Large intestine (tissue), 3 donors: ENCODE measurements around the gene GEMIN7. TPM values are rescaled to one million over a fixed set of nuclear protein-coding genes. Genes with fewer than 3 reads are reported as not detected.

ENCODE experiments used
- DNase-seq, 2 donors: peaks; one replicate each; pipeline versions ENCODE4 v3.0.0 to v3.0.0-alpha.2; 2013
- H3K27ac ChIP-seq: one replicate; pipeline ENCODE4 v1.5.1; 2013; ENCODE audit warnings: low read length
- H3K27me3 ChIP-seq: 2 replicates; pipeline ENCODE4 v1.6.1; 2013; ENCODE audit warnings: low read length; ENCODE audit not compliant: control insufficient read depth, insufficient read depth
- H3K36me3 ChIP-seq: 2 replicates; pipeline ENCODE4 v1.6.1; 2013; ENCODE audit warnings: low read length; ENCODE audit not compliant: control insufficient read depth, insufficient read depth
- H3K4me1 ChIP-seq: one replicate; pipeline ENCODE4 v1.6.1; 2013; ENCODE audit warnings: low read length; ENCODE audit not compliant: control insufficient read depth, insufficient read depth
- H3K4me3 ChIP-seq: one replicate; pipeline ENCODE4 v1.5.1; 2013; ENCODE audit warnings: low read length
- H3K9me3 ChIP-seq: one replicate; pipeline ENCODE4 v1.6.1; 2013; ENCODE audit warnings: mild to moderate bottlenecking, low read depth, low read length, moderate library complexity; ENCODE audit not compliant: control insufficient read depth
- WGBS: methylation state at CpG from one replicate; pipeline ENCODE4 v1.1.5; 2013; ENCODE audit warnings: low lambda C conversion rate; ENCODE audit not compliant: insufficient coverage; 5-methylcytosine and 5-hydroxymethylcytosine counted together
- polyA plus RNA-seq: library from polyadenylated mRNA; unstranded; fragments of 120-200 nt; gene quantifications from one replicate; pipeline ENCODE4 v1.2.1, GENCODE V29; 2013

The GEMIN7 gene
- polyA plus RNA-seq, 1 donor = 23.5 TPM

- H3K4me3 ChIP-seq = no peak overlapping the region
- DNase-seq = no peak
- no peaks in the 10 kb centered on the region for H3K27me3 ChIP-seq
- peaks cover 86% of the 10 kb centered on the region for H3K36me3 ChIP-seq
- H3K9me3 ChIP-seq = no peaks in the 10 kb centered on the region
- H3K4me1 ChIP-seq = no peaks in the 10 kb centered on the region
- WGBS = no CpG with 5 or more reads among the region's 4 CpGs
- no peak overlapping the region for H3K27ac ChIP-seq
These were observed 17.1 kb upstream of the GEMIN7 start for GRCh38 chr19:45061965-45062364.

DNA sequence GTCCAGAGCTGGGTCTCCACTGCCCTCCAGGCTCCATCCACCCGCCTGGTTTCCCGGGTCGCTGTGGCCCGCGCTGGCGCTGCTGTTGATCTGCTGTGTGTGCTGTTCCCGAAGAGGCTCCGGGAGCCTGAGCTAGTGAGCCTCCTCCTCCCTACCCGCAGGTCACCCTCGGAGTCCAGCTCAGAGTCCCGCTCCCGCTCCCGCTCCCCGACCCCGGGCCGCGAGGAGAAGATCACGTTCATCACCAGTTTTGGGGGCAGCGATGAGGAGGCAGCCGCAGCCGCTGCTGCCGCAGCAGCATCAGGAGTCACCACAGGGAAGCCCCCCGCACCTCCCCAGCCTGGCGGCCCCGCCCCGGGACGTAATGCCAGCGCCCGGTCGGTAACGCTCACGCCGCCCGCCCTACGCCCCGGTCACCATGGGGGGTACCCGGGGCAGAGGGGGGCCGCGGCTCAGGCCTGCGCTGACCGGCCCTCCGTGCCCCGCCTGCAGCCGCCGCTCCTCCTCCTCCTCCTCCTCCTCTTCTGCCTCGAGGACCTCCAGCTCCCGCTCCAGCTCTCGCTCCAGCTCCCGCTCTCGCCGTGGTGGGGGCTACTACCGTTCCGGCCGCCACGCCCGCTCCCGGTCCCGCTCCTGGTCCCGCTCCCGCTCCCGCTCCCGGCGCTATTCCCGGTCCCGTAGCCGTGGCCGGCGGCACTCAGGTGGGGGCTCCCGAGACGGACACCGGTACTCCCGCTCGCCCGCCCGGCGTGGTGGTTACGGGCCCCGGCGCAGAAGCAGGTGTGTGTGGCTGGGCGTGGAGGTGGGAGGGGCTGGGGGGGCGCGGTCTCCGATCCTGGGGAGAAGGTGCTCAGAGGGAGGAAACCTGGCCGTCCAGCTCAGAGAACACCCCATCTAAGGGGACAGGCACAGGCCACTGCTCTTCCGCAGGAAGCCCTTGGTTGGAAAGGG is 14.9 kb upstream of the GEMIN7 start:
- Histone ChIP-seq H3K36me3 (peaks cover 83% of the 10 kb centered on the region), H3K27ac (no peak overlapping the region), H3K9me3 (no peaks in the 10 kb centered on the region), H3K4me3 (no peak overlapping the region), H3K4me1 (no peaks in the 10 kb centered on the region), H3K27me3 (no peaks in the 10 kb centered on the region)
- DNase-seq = no peak
- WGBS = 90% methylated on average over 4 of the region's 85 CpGs

DNA sequence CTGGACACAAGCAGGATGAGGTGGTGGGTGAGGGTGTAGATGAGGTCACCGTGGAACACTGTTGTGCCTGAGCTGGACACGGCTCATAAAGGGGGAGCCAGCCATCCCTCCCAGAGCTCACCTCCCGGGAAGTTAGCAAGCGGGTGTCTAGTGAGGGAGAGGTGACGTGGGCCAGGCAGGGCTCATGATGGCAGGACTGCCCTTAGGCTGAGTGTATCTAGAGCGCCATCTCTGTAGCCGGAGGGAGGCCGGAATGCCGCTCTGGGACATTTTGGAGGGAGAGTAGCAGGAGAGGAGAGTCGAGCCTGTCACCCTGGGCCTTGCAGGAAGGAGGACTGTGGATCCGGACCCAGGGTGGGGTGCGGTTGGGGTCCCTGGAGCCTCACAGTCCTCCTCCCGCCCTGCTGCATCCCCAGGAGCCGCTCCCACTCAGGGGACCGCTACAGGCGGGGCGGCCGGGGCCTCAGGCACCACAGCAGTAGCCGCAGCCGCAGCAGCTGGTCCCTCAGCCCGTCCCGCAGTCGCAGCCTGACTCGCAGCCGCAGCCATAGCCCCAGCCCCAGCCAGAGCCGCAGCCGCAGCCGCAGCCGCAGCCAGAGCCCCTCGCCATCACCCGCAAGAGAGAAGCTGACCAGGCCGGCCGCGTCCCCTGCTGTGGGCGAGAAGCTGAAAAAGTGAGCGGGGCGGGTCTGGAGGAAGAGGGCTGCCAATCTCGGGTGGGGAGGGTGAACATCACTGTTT is 12.0 kb upstream of the GEMIN7 start:
- no CpG with 5 or more reads among the region's 38 CpGs for WGBS
- Histone ChIP-seq H3K9me3 (no peaks in the 10 kb centered on the region), H3K27me3 (no peaks in the 10 kb centered on the region), H3K4me3 (no peak overlapping the region), H3K4me1 (peaks cover 4% of the 10 kb centered on the region), H3K27ac (no peak overlapping the region), H3K36me3 (peaks cover 81% of the 10 kb centered on the region)
- DNase-seq = no peak

DNA sequence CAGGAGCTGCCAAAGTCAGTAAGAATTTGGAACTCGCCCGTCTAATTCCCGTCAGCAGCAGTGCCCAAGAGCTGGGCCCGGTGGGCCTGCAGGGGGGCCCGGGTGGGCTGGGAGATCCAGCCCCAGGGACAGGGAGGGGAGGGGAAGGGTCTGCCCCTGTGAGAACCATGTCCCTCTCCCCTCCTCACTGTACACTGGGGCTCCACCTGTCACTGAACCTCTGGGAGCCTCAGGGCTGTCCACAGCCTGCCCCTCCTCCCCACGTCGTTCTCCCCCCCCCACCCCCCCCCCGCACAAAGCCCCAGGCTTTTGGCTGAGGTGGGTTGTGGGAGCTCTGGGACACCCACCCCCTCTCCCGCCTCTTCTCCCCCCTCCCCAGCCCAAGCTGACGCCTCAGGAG is 11.0 kb upstream of the GEMIN7 start:
- H3K4me3 ChIP-seq = no peak overlapping the region
- peaks cover 78% of the 10 kb centered on the region for H3K36me3 ChIP-seq
- H3K27me3 ChIP-seq = no peaks in the 10 kb centered on the region
- no peak overlapping the region for H3K27ac ChIP-seq
- no peak for DNase-seq
- no CpG with 5 or more reads among the region's 10 CpGs for WGBS
- no peaks in the 10 kb centered on the region for H3K9me3 ChIP-seq
- peaks cover 4% of the 10 kb centered on the region for H3K4me1 ChIP-seq

- no peak for DNase-seq
- Histone ChIP-seq H3K9me3 (no peaks in the 10 kb centered on the region), H3K4me1 (peaks cover 4% of the 10 kb centered on the region), H3K27me3 (no peaks in the 10 kb centered on the region), H3K36me3 (peaks cover 71% of the 10 kb centered on the region), H3K27ac (no peak overlapping the region), H3K4me3 (no peak overlapping the region)
- no CpG with 5 or more reads among the region's 13 CpGs for WGBS
These were observed 10.0 kb upstream of the GEMIN7 start for GRCh38 chr19:45069056-45069455.

DNA sequence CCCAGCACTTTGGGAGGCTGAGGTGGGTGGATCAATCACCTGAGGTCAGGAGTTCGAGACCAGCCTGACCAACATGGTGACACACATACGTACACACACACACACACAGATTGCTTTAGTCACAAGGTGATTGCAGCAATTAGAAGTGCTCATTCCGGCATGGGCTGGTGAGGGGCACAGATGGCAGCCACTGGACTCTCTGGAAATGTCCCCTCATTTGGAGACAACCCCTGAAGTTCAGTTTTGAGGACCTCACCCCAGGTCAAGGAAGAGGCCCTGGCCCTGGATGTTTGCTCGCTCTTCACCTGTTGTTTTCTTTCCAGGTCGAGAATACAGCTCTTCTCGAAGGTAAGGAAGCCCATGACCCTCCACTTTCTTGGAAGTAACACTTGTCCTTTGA is 8.8 kb upstream of the GEMIN7 start:
- WGBS = no CpG with 5 or more reads among the region's 6 CpGs
- H3K4me1 ChIP-seq = peaks cover 10% of the 10 kb centered on the region
- H3K36me3 ChIP-seq = peaks cover 62% of the 10 kb centered on the region
- H3K9me3 ChIP-seq = no peaks in the 10 kb centered on the region
- H3K27me3 ChIP-seq = no peaks in the 10 kb centered on the region
- no peak overlapping the region for H3K4me3 ChIP-seq
- no peak overlapping the region for H3K27ac ChIP-seq
- DNase-seq = no peak

- no peak for DNase-seq
- no peaks in the 10 kb centered on the region for H3K9me3 ChIP-seq
- peaks cover 54% of the 10 kb centered on the region for H3K36me3 ChIP-seq
- no CpG with 5 or more reads among the region's 19 CpGs for WGBS
- no peak overlapping the region for H3K4me3 ChIP-seq
- H3K27me3 ChIP-seq = no peaks in the 10 kb centered on the region
- no peak overlapping the region for H3K27ac ChIP-seq
- H3K4me1 ChIP-seq = peaks cover 10% of the 10 kb centered on the region
These were observed 8.1 kb upstream of the GEMIN7 start for GRCh38 chr19:45070861-45071544.

- Histone ChIP-seq H3K27me3 (no peaks in the 10 kb centered on the region), H3K4me3 (no peak overlapping the region), H3K27ac (no peak overlapping the region), H3K4me1 (peaks cover 12% of the 10 kb centered on the region), H3K9me3 (no peaks in the 10 kb centered on the region), H3K36me3 (peaks cover 53% of the 10 kb centered on the region)
- DNase-seq = no peak
- no CpG with 5 or more reads among the region's 25 CpGs for WGBS
These were observed 7.5 kb upstream of the GEMIN7 start for GRCh38 chr19:45071545-45071938.

DNA sequence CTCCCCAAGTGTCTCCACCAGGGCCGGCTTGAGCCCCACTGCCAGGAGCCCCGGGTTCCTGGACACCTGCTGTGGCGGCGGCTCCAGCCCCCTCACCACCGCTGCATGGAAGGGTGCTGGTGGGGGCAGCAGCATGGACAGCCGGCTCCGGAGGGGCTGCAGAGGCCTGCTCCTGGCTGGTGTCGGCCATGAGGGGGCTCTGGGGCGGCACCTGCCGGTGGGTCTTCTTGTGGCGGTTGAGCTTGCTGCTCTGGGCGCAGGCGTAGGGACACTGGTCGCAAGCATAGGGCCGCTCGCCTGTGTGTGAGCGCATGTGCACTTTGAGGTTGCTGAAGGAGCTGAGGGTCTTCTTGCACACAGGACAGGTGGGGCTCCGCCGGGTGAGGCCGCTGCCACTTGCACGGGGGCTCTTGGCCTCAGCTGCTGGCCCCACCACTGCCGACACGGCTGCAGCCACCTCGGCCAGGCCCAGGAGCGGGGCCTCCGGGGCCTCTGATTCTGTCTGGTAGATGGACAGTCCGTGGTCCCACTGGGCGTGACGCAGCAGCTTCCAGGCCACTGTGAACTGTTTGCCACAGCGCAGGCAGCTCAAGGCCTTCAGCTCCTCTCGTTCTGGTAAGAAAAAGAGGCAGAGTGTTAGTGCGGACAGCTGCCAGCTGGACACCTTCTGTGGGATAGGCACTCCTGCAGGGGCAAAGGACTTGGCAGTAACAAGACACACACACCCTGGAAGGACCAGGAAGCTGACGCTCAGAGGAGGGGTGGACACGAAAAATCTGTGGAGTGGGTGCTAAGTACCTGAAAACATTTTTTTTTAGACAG is 6.9 kb upstream of the GEMIN7 start:
- Histone ChIP-seq H3K27ac (no peak overlapping the region), H3K4me1 (peaks cover 18% of the 10 kb centered on the region), H3K36me3 (peaks cover 46% of the 10 kb centered on the region), H3K4me3 (no peak overlapping the region), H3K27me3 (no peaks in the 10 kb centered on the region), H3K9me3 (no peaks in the 10 kb centered on the region)
- no CpG with 5 or more reads among the region's 34 CpGs for WGBS
- DNase-seq = no peak
